Mammary epithelial cell (primary cell): ENCODE measurements around the gene MTARC2.

Source experiments
- CTCF ChIP-seq, 2 donors: IDR thresholded peaks in 1 of 2; conservative IDR thresholded peaks in 1 of 2; 2 replicates each; pipeline ENCODE4 v1.5.1; 2011 to 2012; ENCODE audit warnings: inconsistent platforms in 2 of 2, low read length in 2 of 2, mild to moderate bottlenecking in 2 of 2, control low read depth in 1 of 2, low read depth in 1 of 2; ENCODE audit not compliant: insufficient read depth in 1 of 2; ENCODE audit errors: extremely low read depth in 1 of 2
- EZH2 ChIP-seq: IDR thresholded peaks from 2 replicates; pipeline ENCODE4 v1.6.1; 2012; ENCODE audit warnings: low read length, inconsistent platforms, borderline replicate concordance

GRCh38 chr1:220783453-220783852 is 35.3 kb downstream of the MTARC2 start:
- no peak for TF ChIP-seq CTCF (conservative IDR thresholded peaks at IDR 0.05 in 1 of 2, IDR thresholded peaks at IDR 0.05 in 1 of 2; ENCODE audit: extremely low read depth in 1 of 2, insufficient read depth in 1 of 2, low read depth in 1 of 2, low read length in 2 of 2)
- no peak for TF ChIP-seq EZH2
